ENCODE measurements around the gene SPAG16.

The SPAG16 gene

GRCh38 chr2:213934560-213934959 is 650.3 kb downstream of the SPAG16 start:
- H3K36me3 ChIP-seq (ENCODE audit: control insufficient read depth in 2 of 2, insufficient read depth in 1 of 2, low read length in 2 of 2) = no peaks in the 10 kb centered on the region
- no peak for TF ChIP-seq ZNF416 (tag by site-specific recombination; IDR thresholded peaks at IDR 0.05)
- TF ChIP-seq, protein P1, sequence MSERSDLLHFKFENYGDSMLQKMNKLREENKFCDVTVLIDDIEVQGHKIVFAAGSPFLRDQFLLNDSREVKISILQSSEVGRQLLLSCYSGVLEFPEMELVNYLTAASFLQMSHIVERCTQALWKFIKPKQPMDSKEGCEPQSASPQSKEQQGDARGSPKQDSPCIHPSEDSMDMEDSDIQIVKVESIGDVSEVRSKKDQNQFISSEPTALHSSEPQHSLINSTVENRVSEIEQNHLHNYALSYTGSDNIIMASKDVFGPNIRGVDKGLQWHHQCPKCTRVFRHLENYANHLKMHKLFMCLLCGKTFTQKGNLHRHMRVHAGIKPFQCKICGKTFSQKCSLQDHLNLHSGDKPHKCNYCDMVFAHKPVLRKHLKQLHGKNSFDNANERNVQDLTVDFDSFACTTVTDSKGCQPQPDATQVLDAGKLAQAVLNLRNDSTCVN (tag by site-specific recombination; optimal IDR thresholded peaks at IDR 0.05) = no peak
- TF ChIP-seq ZNF623 (tag by site-specific recombination; IDR thresholded peaks at IDR 0.05) = no peak
- no peak for TF ChIP-seq ZNF585B (tag by site-specific recombination; IDR thresholded peaks at IDR 0.05)
- no peak for TF ChIP-seq ZNF639 (tag by site-specific recombination; IDR thresholded peaks at IDR 0.05)
- TF ChIP-seq ZBTB6 (tag by site-specific recombination; IDR thresholded peaks at IDR 0.05) = no peak
- TF ChIP-seq ZNF221 (tag by site-specific recombination; IDR thresholded peaks at IDR 0.05; ENCODE audit: borderline replicate concordance) = no peak
- TF ChIP-seq ZBTB11 (tag by site-specific recombination; conservative IDR thresholded peaks at IDR 0.05; ENCODE audit: low read depth) = no peak
- no peak for TF ChIP-seq GLI2 (tag by site-specific recombination; IDR thresholded peaks at IDR 0.05; ENCODE audit: borderline replicate concordance, low read depth)
- no peak for TF ChIP-seq ZNF37A (tag by site-specific recombination; IDR thresholded peaks at IDR 0.05)
- no peak for TF ChIP-seq ZNF140 (tag by site-specific recombination; IDR thresholded peaks at IDR 0.05)
- no peak for TF ChIP-seq ZNF624 (tag by site-specific recombination; IDR thresholded peaks at IDR 0.05)
- TF ChIP-seq, protein P2, sequence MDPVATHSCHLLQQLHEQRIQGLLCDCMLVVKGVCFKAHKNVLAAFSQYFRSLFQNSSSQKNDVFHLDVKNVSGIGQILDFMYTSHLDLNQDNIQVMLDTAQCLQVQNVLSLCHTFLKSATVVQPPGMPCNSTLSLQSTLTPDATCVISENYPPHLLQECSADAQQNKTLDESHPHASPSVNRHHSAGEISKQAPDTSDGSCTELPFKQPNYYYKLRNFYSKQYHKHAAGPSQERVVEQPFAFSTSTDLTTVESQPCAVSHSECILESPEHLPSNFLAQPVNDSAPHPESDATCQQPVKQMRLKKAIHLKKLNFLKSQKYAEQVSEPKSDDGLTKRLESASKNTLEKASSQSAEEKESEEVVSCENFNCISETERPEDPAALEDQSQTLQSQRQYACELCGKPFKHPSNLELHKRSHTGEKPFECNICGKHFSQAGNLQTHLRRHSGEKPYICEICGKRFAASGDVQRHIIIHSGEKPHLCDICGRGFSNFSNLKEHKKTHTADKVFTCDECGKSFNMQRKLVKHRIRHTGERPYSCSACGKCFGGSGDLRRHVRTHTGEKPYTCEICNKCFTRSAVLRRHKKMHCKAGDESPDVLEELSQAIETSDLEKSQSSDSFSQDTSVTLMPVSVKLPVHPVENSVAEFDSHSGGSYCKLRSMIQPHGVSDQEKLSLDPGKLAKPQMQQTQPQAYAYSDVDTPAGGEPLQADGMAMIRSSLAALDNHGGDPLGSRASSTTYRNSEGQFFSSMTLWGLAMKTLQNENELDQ (tag by site-specific recombination; IDR thresholded peaks at IDR 0.05; ENCODE audit: low read depth) = no peak
- H3K4me3 ChIP-seq (ENCODE audit: low read depth, low read length) = no peak overlapping the region
- ChIA-PET POLR2A (no interaction called here), CTCF (interaction anchor here (0.6 kb wide), 2 partner anchors 219 to 1336 kb away, joined by 3 read pairs; no protein-coding TSS in a partner anchor)
- no peaks in the 10 kb centered on the region for H3K9me3 ChIP-seq (ENCODE audit: control insufficient read depth, insufficient read depth, low read depth, low read length)
- H3K4me1 ChIP-seq (ENCODE audit: control insufficient read depth, insufficient read depth, low read length) = no peaks in the 10 kb centered on the region
- H3K27ac ChIP-seq (ENCODE audit: extremely low read depth, low read depth, low read length) = no peak overlapping the region

- Histone ChIP-seq H3K36me3 (ENCODE audit: control insufficient read depth in 2 of 2, insufficient read depth in 1 of 2, low read length in 2 of 2) (no peaks in the 10 kb centered on the region), H3K4me1 (ENCODE audit: control insufficient read depth, insufficient read depth, low read length) (no peaks in the 10 kb centered on the region), H3K4me3 (ENCODE audit: low read depth, low read length) (no peak overlapping the region), H3K27ac (ENCODE audit: extremely low read depth, low read depth, low read length) (no peak overlapping the region), H3K9me3 (ENCODE audit: control insufficient read depth, insufficient read depth, low read depth, low read length) (no peaks in the 10 kb centered on the region)
- POLR2A ChIA-PET = no interaction called here
- CTCF ChIA-PET = interaction anchor here (0.6 kb wide), 1 partner anchor 26 kb away, joined by 4 read pairs; no protein-coding TSS in a partner anchor
- TF ChIP-seq ZBTB11 (tag by site-specific recombination; conservative IDR thresholded peaks at IDR 0.05; ENCODE audit: low read depth) = no peak
- TF ChIP-seq ZNF792 (tag by site-specific recombination; IDR thresholded peaks at IDR 0.05) = no peak
- TF ChIP-seq, protein P3, sequence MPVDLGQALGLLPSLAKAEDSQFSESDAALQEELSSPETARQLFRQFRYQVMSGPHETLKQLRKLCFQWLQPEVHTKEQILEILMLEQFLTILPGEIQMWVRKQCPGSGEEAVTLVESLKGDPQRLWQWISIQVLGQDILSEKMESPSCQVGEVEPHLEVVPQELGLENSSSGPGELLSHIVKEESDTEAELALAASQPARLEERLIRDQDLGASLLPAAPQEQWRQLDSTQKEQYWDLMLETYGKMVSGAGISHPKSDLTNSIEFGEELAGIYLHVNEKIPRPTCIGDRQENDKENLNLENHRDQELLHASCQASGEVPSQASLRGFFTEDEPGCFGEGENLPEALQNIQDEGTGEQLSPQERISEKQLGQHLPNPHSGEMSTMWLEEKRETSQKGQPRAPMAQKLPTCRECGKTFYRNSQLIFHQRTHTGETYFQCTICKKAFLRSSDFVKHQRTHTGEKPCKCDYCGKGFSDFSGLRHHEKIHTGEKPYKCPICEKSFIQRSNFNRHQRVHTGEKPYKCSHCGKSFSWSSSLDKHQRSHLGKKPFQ (tag by site-specific recombination; IDR thresholded peaks at IDR 0.05) = no peak
- no peak for TF ChIP-seq ZNF521 (tag by site-specific recombination; IDR thresholded peaks at IDR 0.05)
- no peak for TF ChIP-seq YY2 (tag by site-specific recombination; IDR thresholded peaks at IDR 0.05)
- no peak for TF ChIP-seq ZNF138 (tag by site-specific recombination; IDR thresholded peaks at IDR 0.05; ENCODE audit: borderline replicate concordance)
- no peak for TF ChIP-seq ZNF350 (tag by site-specific recombination; IDR thresholded peaks at IDR 0.05)
- TF ChIP-seq ZNF239 (tag by site-specific recombination; IDR thresholded peaks at IDR 0.05) = no peak
Measured at GRCh38 chr2:213958086-213958485, 673.8 kb downstream of the SPAG16 start.
